Smooth muscle cell (in vitro differentiated cells): Measurements from ENCODE around the gene ATXN7L3. TPM values are rescaled to one million over a fixed set of nuclear protein-coding genes. Genes with fewer than 3 reads are reported as not detected.

Source experiments
- DNase-seq: peaks from one replicate; lab custom pipeline; 2025; ENCODE audit not compliant: unreplicated experiment; lab: John Stamatoyannopoulos, UW
- H2AFZ ChIP-seq: fragments of 200-600 bp; sonication (generic); 2 replicates; pipeline ENCODE4 v1.6.0; 2016; ENCODE audit warnings: antibody characterized with exemption, low read depth, mild to moderate bottlenecking
- H3F3A ChIP-seq: fragments of 200-600 bp; sonication (generic); 2 replicates; pipeline ENCODE4 v1.6.0; 2017; ENCODE audit warnings: antibody characterized with exemption, low read depth
- H3K27ac ChIP-seq: fragments of 200-600 bp; sonication (generic); 2 replicates; pipeline ENCODE4 v1.5.1; 2016; ENCODE audit warnings: low read depth, mild to moderate bottlenecking
- H3K27me3 ChIP-seq: fragments of 200-600 bp; sonication (generic); 2 replicates; pipeline ENCODE4 v1.6.1; 2016; ENCODE audit warnings: low read depth, mild to moderate bottlenecking
- H3K36me3 ChIP-seq: fragments of 200-600 bp; sonication (generic); 2 replicates; pipeline ENCODE4 v1.5.1; 2016; ENCODE audit warnings: low read depth
- H3K4me1 ChIP-seq: fragments of 200-600 bp; sonication (generic); 2 replicates; pipeline ENCODE4 v1.5.1; 2016; ENCODE audit warnings: low read depth
- H3K4me2 ChIP-seq: fragments of 200-600 bp; sonication (generic); 2 replicates; pipeline ENCODE4 v1.6.0; 2016; ENCODE audit warnings: mild to moderate bottlenecking
- H3K4me3 ChIP-seq: fragments of 200-600 bp; sonication (generic); 2 replicates; pipeline ENCODE4 v1.5.1; 2016; ENCODE audit warnings: mild to moderate bottlenecking
- H3K79me2 ChIP-seq: fragments of 200-600 bp; sonication (generic); 2 replicates; pipeline ENCODE4 v1.6.0; 2016; ENCODE audit warnings: low read depth, mild to moderate bottlenecking
- H3K9ac ChIP-seq: fragments of 200-600 bp; sonication (generic); 2 replicates; pipeline ENCODE4 v1.6.0; 2016; ENCODE audit warnings: low read depth
- H3K9me3 ChIP-seq: fragments of 200-600 bp; sonication (generic); replicated peaks from 2 replicates; pipeline ENCODE4 v1.5.1; 2016; ENCODE audit warnings: low read depth
- H4K20me1 ChIP-seq: fragments of 200-600 bp; sonication (generic); 2 replicates; pipeline ENCODE4 v1.6.0; 2016; ENCODE audit warnings: low read depth
- WGBS: methylation state at CpG from one replicate; pipeline ENCODE4 v1.1.7; 2016; ENCODE audit warnings: low lambda C conversion rate; 5-methylcytosine and 5-hydroxymethylcytosine counted together
- polyA plus RNA-seq: library from polyadenylated mRNA; unstranded; fragments of >200 nt; fragmentation: Nextera tagmentation; extraction: Ambion mirVana; gene quantifications from 2 replicates; pipeline ENCODE4 v1.2.1, GENCODE V29; 2016
- total RNA-seq: library from RNA; depleted of rRNA; stranded (reverse); fragments of >200 nt; gene quantifications from 2 replicates; pipeline ENCODE4 v1.2.3, GENCODE V29; 2014
- TF ChIP-seq, protein P1 (sequence below): fragments of 200-600 bp; sonication (generic); IDR thresholded peaks from 2 replicates; pipeline ENCODE4 v1.5.1; 2017; ENCODE audit warnings: borderline replicate concordance, mild to moderate bottlenecking, antibody characterized with exemption; ENCODE audit not compliant: insufficient read depth, poor library complexity, severe bottlenecking

The ATXN7L3 gene, protein sequence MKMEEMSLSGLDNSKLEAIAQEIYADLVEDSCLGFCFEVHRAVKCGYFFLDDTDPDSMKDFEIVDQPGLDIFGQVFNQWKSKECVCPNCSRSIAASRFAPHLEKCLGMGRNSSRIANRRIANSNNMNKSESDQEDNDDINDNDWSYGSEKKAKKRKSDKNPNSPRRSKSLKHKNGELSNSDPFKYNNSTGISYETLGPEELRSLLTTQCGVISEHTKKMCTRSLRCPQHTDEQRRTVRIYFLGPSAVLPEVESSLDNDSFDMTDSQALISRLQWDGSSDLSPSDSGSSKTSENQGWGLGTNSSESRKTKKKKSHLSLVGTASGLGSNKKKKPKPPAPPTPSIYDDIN
- total RNA-seq (54.0 and 61.1 TPM in 2 replicates), polyA plus RNA-seq (24.3 and 29.1 TPM in 2 replicates)

DNA sequence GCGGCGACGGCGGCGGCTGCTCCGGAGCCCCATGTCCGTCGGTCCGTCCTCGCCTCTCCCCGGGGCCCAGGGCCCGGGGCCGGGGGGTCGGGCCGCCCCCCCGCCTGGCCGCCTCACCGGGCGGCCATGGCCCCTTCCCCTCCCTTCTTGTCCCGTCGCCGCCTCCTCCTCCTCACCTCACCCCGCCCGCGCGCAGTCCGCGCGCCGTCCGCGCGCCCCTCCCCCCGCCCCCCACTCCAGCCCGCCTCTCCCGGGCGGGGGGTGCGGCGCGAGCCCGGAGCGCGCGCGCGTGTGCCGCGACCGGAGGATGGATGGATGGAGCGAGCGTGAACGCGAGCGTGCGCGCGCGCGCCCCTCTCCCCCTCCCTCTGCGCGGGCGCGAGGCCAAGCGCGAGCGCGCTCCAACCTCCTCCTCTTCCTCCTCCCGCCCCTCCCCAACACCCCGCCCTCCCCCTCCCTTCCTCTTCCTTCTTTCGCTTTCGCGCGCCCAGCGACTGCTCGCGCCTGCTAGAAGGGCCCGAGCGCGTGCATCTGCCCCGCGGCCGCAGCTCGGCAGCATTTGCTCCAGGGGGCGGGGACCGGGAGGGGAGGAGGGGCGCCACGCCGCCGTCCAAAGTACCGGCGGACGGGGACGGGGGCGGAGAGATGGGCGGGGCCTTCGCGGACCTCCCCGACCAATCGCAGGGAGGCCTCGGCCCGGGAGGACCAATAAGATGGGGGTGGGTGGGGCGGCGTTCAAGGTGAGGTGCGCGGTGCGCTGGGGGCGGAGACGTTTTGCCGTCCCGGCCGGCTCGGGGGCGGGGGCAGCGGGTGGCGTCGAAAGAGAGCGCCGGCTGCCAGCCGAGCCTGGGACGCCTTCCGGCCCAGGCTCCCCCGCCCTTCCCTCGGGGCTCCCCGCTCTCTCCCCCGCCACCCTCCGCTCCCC lies at the start of gene ATXN7L3:
Gene ATXN7L3, minus strand, starts transcription at position 332 of the 925 bp plus-strand sequence. CDS start 1,814 bp downstream, outside the sequence.
- Histone ChIP-seq H3K4me2 (peak within 1 kb of the TSS; percentile 93), H3K9ac (peak within 1 kb of the TSS; percentile 98), H3K4me1 (peaks cover 10% of the 10 kb centered on the region), H3K36me3 (no peaks in the 10 kb centered on the region), H3K9me3 (no peaks in the 10 kb centered on the region), H3K79me2 (peaks cover 35% of the 10 kb centered on the region), H4K20me1 (no peaks in the 10 kb centered on the region), H3K27ac (peak within 1 kb of the TSS; percentile 94), H3K27me3 (no peaks in the 10 kb centered on the region), H3K4me3 (peak within 1 kb of the TSS; percentile 99), H3F3A (no peaks in the 10 kb centered on the region), H2AFZ (peak within 1 kb of the TSS; percentile 84)
- WGBS, result 0% methylated on average over 17 of the region's 126 CpGs
- DNase-seq, result peak; percentile 97
- TF ChIP-seq, protein P1, sequence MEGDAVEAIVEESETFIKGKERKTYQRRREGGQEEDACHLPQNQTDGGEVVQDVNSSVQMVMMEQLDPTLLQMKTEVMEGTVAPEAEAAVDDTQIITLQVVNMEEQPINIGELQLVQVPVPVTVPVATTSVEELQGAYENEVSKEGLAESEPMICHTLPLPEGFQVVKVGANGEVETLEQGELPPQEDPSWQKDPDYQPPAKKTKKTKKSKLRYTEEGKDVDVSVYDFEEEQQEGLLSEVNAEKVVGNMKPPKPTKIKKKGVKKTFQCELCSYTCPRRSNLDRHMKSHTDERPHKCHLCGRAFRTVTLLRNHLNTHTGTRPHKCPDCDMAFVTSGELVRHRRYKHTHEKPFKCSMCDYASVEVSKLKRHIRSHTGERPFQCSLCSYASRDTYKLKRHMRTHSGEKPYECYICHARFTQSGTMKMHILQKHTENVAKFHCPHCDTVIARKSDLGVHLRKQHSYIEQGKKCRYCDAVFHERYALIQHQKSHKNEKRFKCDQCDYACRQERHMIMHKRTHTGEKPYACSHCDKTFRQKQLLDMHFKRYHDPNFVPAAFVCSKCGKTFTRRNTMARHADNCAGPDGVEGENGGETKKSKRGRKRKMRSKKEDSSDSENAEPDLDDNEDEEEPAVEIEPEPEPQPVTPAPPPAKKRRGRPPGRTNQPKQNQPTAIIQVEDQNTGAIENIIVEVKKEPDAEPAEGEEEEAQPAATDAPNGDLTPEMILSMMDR, result no peak

DNA sequence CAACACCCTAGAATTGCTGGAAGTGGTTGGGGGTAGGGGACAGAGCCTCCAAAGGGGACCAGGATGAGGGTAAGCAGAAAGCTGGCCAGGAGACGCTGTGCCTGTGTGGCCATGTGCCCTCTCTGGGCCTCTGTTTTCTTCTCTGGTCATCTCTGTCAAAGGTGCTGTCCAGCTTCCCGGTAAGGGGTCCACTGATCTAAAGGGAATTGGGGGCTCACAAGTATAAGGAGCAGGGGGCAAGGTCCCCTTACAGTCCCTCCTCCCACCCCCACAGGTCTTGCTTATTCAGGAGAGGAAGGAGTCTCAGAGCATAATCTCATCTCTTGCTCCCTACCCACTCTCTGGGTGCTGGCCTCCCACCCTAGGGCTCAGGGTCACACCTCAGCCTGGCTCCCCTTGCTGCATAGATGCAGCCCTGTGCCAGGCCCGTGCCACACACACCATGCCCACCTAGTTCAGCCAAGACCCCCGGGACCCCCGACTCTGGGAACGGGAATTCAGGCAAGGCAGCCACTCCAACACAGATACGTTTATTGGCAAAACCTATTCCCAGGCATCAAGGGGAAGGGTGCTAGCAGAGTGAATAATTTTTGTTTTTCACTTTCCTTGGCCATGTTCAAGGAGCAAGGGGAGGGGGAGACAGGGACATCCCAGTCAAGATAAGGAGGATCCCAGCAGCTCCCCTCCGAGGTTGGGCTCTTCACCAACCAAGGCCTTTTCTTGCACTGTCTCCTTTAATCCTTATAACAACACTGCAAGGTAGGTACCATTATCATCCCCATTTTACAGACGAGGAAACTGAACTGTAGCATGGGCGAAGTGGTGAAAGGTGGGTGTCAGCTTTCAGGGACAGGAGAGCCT lies 48.4 kb upstream of the ATXN7L3 start:
- Histone ChIP-seq H4K20me1 (no peaks in the 10 kb centered on the region), H3K79me2 (no peaks in the 10 kb centered on the region), H3F3A (no peaks in the 10 kb centered on the region), H3K27ac (no peak overlapping the region), H3K36me3 (no peaks in the 10 kb centered on the region), H3K4me1 (peaks cover 4% of the 10 kb centered on the region), H3K9me3 (no peaks in the 10 kb centered on the region), H3K4me2 (no peak overlapping the region), H3K27me3 (no peaks in the 10 kb centered on the region), H3K9ac (no peak overlapping the region), H2AFZ (no peak overlapping the region), H3K4me3 (no peak overlapping the region)
- 88% methylated on average over 10 of the region's 10 CpGs for WGBS
- no peak for DNase-seq
- TF ChIP-seq, protein P1, result no peak

DNA sequence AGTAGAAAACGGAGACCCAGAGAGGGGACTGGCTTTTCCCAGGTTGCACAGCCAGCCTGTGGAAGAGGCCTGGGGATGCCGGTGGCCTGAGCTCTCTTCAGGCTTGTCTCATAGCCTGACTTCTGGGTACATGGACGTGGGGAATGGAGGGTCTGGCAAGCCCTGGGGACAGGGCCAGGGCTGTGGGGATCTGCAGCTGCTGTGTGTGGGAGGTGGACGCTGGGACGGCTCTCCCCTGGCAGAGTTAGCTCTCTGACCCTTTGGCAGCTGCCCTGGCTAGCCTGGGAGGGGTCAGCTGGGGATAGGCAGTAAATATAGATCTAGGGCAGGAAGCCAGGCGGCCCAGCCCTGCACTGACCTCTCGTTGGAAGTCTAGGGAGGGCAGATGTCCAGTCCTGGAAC lies 47.8 kb upstream of the ATXN7L3 start:
- Histone ChIP-seq H3K9ac (no peak overlapping the region), H3K9me3 (no peaks in the 10 kb centered on the region), H3K27ac (no peak overlapping the region), H3K4me1 (peaks cover 4% of the 10 kb centered on the region), H3K27me3 (no peaks in the 10 kb centered on the region), H3F3A (no peaks in the 10 kb centered on the region), H3K4me2 (no peak overlapping the region), H3K79me2 (no peaks in the 10 kb centered on the region), H4K20me1 (no peaks in the 10 kb centered on the region), H2AFZ (no peak overlapping the region), H3K4me3 (no peak overlapping the region), H3K36me3 (no peaks in the 10 kb centered on the region)
- WGBS, result 72% methylated on average over 7 of the region's 7 CpGs
- TF ChIP-seq, protein P1, result no peak
- DNase-seq, result no peak
